Measurements from ENCODE around the gene GUCY2C.

GUCY2C gene

GRCh38 chr12:14570231-14570630 is 126.2 kb downstream of the GUCY2C start:
- no peak for DNase-seq (ENCODE audit: low spot score)

- no peak for DNase-seq (ENCODE audit: low spot score)
These were observed 128.8 kb downstream of the GUCY2C start, which contains the start of gene PLBD1 for GRCh38 chr12:14567351-14568162. Gene PLBD1, minus strand, starts transcription at chr12:14567883. Its CDS starts 187 bp downstream, at chr12:14567696.

GRCh38 chr12:14564336-14564959 is 132.0 kb downstream of the GUCY2C start:
- no peak for DNase-seq (ENCODE audit: low spot score)

- DNase-seq (ENCODE audit: low spot score) = no peak
These were observed 133.4 kb downstream of the GUCY2C start for GRCh38 chr12:14563046-14563445.
